Ishikawa (cell line): Measurements from ENCODE around the gene TBC1D4.

Experiments used
- CEBPB ChIP-seq: IDR thresholded peaks from 2 replicates; pipeline ENCODE4 v1.6.1; 2012
- CREB1 ChIP-seq: IDR thresholded peaks from 2 replicates; pipeline ENCODE4 v1.6.1; 2012; ENCODE audit warnings: low read depth
- EP300 ChIP-seq: IDR thresholded peaks from 2 replicates; pipeline ENCODE4 v1.6.1; 2012; ENCODE audit warnings: borderline replicate concordance
- MAX ChIP-seq: IDR thresholded peaks from 2 replicates; pipeline ENCODE4 v1.6.1; 2012
- REST ChIP-seq: IDR thresholded peaks from 2 replicates; pipeline ENCODE4 v1.6.1; 2012; ENCODE audit warnings: low read depth, mild to moderate bottlenecking
- TAF1 ChIP-seq: IDR thresholded peaks from 2 replicates; pipeline ENCODE4 v1.6.1; 2012; ENCODE audit warnings: low read depth, mild to moderate bottlenecking
- TEAD4 ChIP-seq: IDR thresholded peaks from 2 replicates; pipeline ENCODE4 v1.6.1; 2012
- USF1 ChIP-seq: IDR thresholded peaks from 2 replicates; pipeline ENCODE4 v1.6.1; 2012
- YY1 ChIP-seq: IDR thresholded peaks from 2 replicates; pipeline ENCODE4 v1.6.1; 2012; ENCODE audit warnings: low read depth

- no peak for TF ChIP-seq CEBPB
- no peak for TF ChIP-seq EP300
- TF ChIP-seq USF1: no peak
- TF ChIP-seq MAX: no peak
- no peak for TF ChIP-seq TAF1
- TF ChIP-seq TEAD4: no peak
- no peak for TF ChIP-seq REST
- no peak for TF ChIP-seq YY1
- TF ChIP-seq CREB1: no peak
Observed at GRCh38 chr13:75383064-75383715, 98.8 kb downstream of the TBC1D4 start.
